T-helper 2 cell treated with Interferon-gamma antibody and Interleukin-4, amounts not matched to agents 5 μg/mL and 100 μg/mL, for 36 hours (primary cell): Measurements from ENCODE around the gene RAD50.
"Not testable (repeated sequence)": the region's sequence is repeated elsewhere in the genome, so short reads cannot be mapped to it uniquely, and the experiment has no call there.

Experiments
- DNase-seq: peaks from one replicate; pipeline ENCODE4 v3.0.0; 2021; ENCODE audit warnings: low spot score
- H3K27ac Mint-ChIP-seq: one replicate; pipeline ENCODE4 v1.8.0; 2021; ENCODE audit warnings: mild to moderate bottlenecking, mixed read lengths
- H3K27me3 Mint-ChIP-seq: one replicate; pipeline ENCODE4 v1.8.0; 2021; ENCODE audit warnings: low read depth, mixed read lengths
- H3K36me3 Mint-ChIP-seq: one replicate; pipeline ENCODE4 v1.8.0; 2021; ENCODE audit warnings: low read depth, mixed read lengths
- H3K4me1 Mint-ChIP-seq: one replicate; pipeline ENCODE4 v1.8.0; 2021; ENCODE audit warnings: low read depth, mixed read lengths
- H3K4me3 Mint-ChIP-seq: one replicate; pipeline ENCODE4 v1.8.0; 2022; ENCODE audit warnings: mild to moderate bottlenecking, moderate library complexity, mixed read lengths
- H3K9me3 Mint-ChIP-seq: one replicate; pipeline ENCODE4 v1.8.0; 2021; ENCODE audit warnings: mixed read lengths

RAD50 gene

GRCh38 chr5:132629230-132629944, 72.6 kb downstream of the RAD50 start:
- no peak for DNase-seq
- no peaks in the 10 kb centered on the region for H3K27me3 Mint-ChIP-seq
- H3K36me3 Mint-ChIP-seq = peaks cover 56% of the 10 kb centered on the region
- peak overlapping the region; percentile 62 for H3K4me3 Mint-ChIP-seq
- no peaks in the 10 kb centered on the region for H3K9me3 Mint-ChIP-seq
- H3K4me1 Mint-ChIP-seq = peaks cover 42% of the 10 kb centered on the region
- peak overlapping the region; percentile 92 for H3K27ac Mint-ChIP-seq

DNA sequence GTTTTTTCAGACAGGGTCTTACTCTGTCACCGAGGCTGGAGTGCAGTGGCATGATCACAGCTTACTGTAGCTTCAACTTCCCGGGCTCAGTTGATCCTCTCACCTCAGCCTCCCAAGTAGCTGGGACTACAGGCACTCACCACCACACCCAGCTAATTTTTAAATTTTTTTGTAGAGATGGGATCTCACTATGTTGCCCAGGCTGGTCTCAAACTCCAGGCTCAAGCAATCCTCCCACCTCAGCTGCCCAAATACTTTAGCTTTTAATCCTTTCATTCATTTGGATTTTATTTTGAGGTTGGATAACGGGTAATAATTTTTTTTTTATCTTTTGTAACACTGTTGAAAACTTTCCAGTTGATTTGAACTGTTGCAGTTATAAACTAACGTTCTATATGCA, 76.8 kb downstream of the RAD50 start:
- H3K27me3 Mint-ChIP-seq, H3K9me3 Mint-ChIP-seq, H3K27ac Mint-ChIP-seq, DNase-seq, H3K4me3 Mint-ChIP-seq: not testable (repeated sequence)
- peaks cover 63% of the 10 kb centered on the region for H3K4me1 Mint-ChIP-seq
- H3K36me3 Mint-ChIP-seq = peaks cover 76% of the 10 kb centered on the region

DNA sequence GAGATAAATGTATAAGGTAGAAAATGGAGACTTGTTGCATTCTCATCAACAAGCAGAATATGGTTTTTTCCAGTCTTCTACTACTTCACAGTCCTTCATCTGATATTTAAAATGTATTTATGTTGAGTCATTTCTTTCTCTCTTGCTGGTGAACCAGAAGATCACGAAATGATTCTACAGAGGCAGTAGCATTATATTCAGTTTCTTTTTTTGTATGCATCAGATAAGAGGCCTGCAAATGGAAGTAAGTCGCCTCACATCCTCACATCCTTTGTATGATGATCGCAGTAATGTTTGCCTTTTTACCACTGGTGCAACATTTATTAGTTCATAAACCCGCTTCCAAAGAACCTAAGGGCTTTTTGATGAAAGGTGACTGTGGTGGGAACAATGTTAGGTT, 79.1 kb downstream of the RAD50 start:
- peak; percentile 61 for DNase-seq
- Mint-ChIP-seq H3K4me1 (peaks cover 63% of the 10 kb centered on the region), H3K4me3 (peak overlapping the region; percentile 72), H3K9me3 (no peaks in the 10 kb centered on the region), H3K27ac (peak overlapping the region; percentile 89), H3K36me3 (peaks cover 74% of the 10 kb centered on the region), H3K27me3 (no peaks in the 10 kb centered on the region)

GRCh38 chr5:132637241-132637640, 80.5 kb downstream of the RAD50 start:
- H3K4me1 Mint-ChIP-seq = peaks cover 69% of the 10 kb centered on the region
- H3K27me3 Mint-ChIP-seq = no peaks in the 10 kb centered on the region
- no peak for DNase-seq
- no peaks in the 10 kb centered on the region for H3K9me3 Mint-ChIP-seq
- peak overlapping the region; percentile 64 for H3K4me3 Mint-ChIP-seq
- H3K27ac Mint-ChIP-seq = peak overlapping the region; percentile 84
- peaks cover 75% of the 10 kb centered on the region for H3K36me3 Mint-ChIP-seq

- Mint-ChIP-seq H3K36me3 (peaks cover 77% of the 10 kb centered on the region), H3K4me1 (peaks cover 74% of the 10 kb centered on the region), H3K9me3 (no peaks in the 10 kb centered on the region), H3K27ac (peak overlapping the region; percentile 66), H3K4me3 (peak overlapping the region; percentile 11), H3K27me3 (no peaks in the 10 kb centered on the region)
- peak; percentile 52 for DNase-seq
Observed at GRCh38 chr5:132639706-132640130, 82.9 kb downstream of the RAD50 start.

DNA sequence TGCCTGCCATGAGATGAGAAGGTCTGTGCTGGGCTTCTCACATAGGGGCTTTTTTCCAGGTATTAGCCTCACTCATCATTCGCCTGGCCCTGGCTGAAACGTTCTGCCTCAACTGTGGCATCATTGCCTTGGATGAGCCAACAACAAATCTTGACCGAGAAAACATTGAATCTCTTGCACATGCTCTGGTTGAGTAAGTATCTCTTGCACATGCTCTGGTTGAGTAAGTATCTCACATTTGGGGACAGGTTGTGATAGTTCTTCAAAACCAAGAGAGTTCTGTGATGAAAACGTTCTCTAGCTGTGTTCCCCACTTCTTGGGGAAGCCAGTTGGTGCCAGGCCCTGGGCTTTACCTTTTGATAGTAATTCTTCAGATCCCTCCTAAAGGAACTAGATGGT, 83.8 kb downstream of the RAD50 start:
- Mint-ChIP-seq H3K4me1 (peaks cover 67% of the 10 kb centered on the region), H3K27me3 (no peaks in the 10 kb centered on the region), H3K36me3 (peaks cover 77% of the 10 kb centered on the region), H3K9me3 (no peaks in the 10 kb centered on the region), H3K27ac (peak overlapping the region; percentile 66), H3K4me3 (peak overlapping the region; percentile 10)
- DNase-seq = no peak

GRCh38 chr5:132641241-132641723, 84.5 kb downstream of the RAD50 start:
- peaks cover 73% of the 10 kb centered on the region for H3K36me3 Mint-ChIP-seq
- H3K4me1 Mint-ChIP-seq = peaks cover 60% of the 10 kb centered on the region
- H3K9me3 Mint-ChIP-seq = no peaks in the 10 kb centered on the region
- peak overlapping the region; percentile 10 for H3K4me3 Mint-ChIP-seq
- peak overlapping the region; percentile 66 for H3K27ac Mint-ChIP-seq
- H3K27me3 Mint-ChIP-seq = no peaks in the 10 kb centered on the region
- peak; percentile 77 for DNase-seq

GRCh38 chr5:132641841-132642240, 85.1 kb downstream of the RAD50 start:
- H3K27me3 Mint-ChIP-seq = no peaks in the 10 kb centered on the region
- H3K4me1 Mint-ChIP-seq = peaks cover 56% of the 10 kb centered on the region
- peaks cover 71% of the 10 kb centered on the region for H3K36me3 Mint-ChIP-seq
- no peaks in the 10 kb centered on the region for H3K9me3 Mint-ChIP-seq
- peak overlapping the region; percentile 54 for H3K27ac Mint-ChIP-seq
- DNase-seq = no peak
- H3K4me3 Mint-ChIP-seq = no peak overlapping the region

DNA sequence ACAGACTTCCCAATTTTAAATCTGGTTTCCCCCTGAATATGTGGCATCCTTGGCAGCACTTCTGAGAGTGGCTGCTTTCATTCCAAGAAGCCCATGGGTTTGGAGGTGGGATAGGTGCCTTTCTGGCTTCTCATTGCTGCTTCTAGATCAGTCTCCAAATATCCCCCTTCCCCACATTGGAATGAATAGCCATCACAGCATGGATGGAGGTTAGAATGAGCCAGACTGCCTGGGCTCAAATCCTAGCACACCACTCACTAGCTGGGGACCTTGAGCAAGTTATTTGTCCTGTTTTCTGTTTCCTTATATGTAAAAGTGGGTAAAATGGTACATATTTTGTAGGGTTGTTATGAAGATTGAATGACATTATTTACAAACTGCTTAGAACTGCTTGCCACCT, 87.4 kb downstream of the RAD50 start:
- no peak for DNase-seq
- Mint-ChIP-seq H3K4me1 (peaks cover 38% of the 10 kb centered on the region), H3K9me3 (peaks cover 11% of the 10 kb centered on the region), H3K4me3 (no peak overlapping the region), H3K36me3 (peaks cover 63% of the 10 kb centered on the region), H3K27ac (no peak overlapping the region), H3K27me3 (no peaks in the 10 kb centered on the region)

DNA sequence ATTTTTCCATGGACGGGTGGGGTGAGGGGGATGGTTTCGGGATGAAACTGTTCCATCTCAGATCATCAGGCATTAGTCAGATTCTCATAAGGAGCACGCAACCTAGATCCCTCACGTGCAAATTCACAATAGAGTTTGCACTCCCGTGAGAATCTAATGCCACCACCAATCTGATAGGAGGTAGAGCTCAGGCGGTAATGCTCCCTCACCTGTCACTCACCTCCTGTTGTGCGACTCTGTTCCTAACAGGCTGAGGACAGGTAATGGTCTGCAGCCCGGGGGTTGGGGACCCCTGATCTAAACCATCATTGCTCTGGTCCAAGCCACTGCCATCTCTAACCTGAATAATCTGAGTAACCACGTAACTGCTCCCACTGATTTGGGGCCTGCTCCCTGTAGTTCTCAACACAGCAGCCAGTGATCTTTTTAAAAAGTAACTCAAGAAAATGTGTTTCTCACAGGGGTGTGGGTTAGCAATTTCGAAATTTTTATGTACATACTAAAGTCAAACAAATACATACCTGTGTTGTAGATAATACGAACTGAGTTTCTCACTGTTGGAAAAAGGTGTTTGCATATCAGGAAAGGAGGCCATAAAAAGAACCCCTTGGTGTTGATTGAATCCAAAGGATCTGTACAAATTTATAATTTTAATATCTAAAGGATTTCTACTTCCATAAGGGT, 89.9 kb downstream of the RAD50 start:
- H3K4me3 Mint-ChIP-seq = no peak overlapping the region
- no peak overlapping the region for H3K27ac Mint-ChIP-seq
- H3K4me1 Mint-ChIP-seq = peaks cover 15% of the 10 kb centered on the region
- DNase-seq = no peak
- peaks cover 11% of the 10 kb centered on the region for H3K9me3 Mint-ChIP-seq
- no peaks in the 10 kb centered on the region for H3K27me3 Mint-ChIP-seq
- H3K36me3 Mint-ChIP-seq = peaks cover 45% of the 10 kb centered on the region

DNA sequence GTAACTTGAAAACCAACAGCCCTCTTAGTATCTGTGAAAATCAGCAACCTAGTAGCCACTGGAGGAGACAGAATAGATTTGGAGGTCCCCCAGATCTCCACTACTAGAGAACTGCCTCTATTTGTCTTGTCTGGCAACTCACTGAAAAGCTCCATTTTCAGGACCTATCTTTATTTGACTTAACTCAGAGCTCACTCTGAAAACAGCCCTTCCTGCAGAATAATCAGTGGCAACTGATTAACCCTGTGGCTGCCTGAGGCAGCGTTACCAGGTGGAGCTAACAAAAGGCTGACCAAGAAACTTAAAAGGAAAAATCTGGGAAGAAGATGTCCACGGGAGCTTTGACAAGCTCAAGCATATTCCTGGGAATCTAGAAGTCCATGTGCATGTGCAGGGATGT, 90.7 kb downstream of the RAD50 start:
- DNase-seq = no peak
- peaks cover 11% of the 10 kb centered on the region for H3K9me3 Mint-ChIP-seq

GRCh38 chr5:132648355-132648754, 91.6 kb downstream of the RAD50 start:
- H3K9me3 Mint-ChIP-seq = peaks cover 11% of the 10 kb centered on the region
- no peak for DNase-seq
- H3K27me3 Mint-ChIP-seq = peaks cover under 1% of the 10 kb centered on the region
- peaks cover 29% of the 10 kb centered on the region for H3K36me3 Mint-ChIP-seq
- no peak overlapping the region for H3K4me3 Mint-ChIP-seq
- H3K4me1 Mint-ChIP-seq = peaks cover 2% of the 10 kb centered on the region
- H3K27ac Mint-ChIP-seq = no peak overlapping the region

More for the DNA sequence above, 90.7 kb downstream of the RAD50 start:
- Mint-ChIP-seq H3K27ac (no peak overlapping the region), H3K4me1 (peaks cover 9% of the 10 kb centered on the region), H3K4me3 (no peak overlapping the region), H3K36me3 (peaks cover 38% of the 10 kb centered on the region), H3K27me3 (no peaks in the 10 kb centered on the region)

DNA sequence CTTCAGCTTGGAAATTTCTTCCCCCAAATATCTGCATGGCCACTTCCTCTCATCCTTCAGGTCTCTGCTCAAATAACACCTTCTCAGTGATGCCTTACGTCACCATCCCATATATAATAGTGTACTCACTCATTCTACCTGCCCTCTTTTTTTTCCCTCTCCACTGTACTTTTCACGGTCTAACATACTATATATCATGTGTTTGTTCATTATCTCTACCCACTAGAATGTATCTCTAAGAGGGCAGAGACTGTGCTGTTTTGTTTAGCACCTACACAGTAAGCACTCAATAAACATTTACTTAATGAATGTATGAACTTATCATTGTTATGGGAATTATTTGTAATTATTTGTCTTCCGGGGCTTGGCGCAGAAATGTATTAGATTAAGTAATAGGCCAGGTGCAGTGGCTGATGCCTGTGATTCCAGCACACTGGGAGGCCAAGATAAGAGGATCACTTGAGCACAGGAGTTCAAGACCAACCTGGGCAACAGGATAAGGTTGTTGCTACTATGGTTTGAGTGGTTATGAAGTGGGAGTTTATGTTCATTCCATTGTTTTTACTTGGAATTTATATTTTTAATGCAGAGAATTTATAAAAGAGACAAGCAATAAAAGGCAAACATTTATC, 95.2 kb downstream of the RAD50 start:
- no peak overlapping the region for H3K4me3 Mint-ChIP-seq
- H3K36me3 Mint-ChIP-seq = peaks cover 11% of the 10 kb centered on the region
- H3K27ac Mint-ChIP-seq = no peak overlapping the region
- H3K27me3 Mint-ChIP-seq = peaks cover 19% of the 10 kb centered on the region
- peaks cover 7% of the 10 kb centered on the region for H3K4me1 Mint-ChIP-seq
- no peak for DNase-seq
- H3K9me3 Mint-ChIP-seq = peaks cover 11% of the 10 kb centered on the region

DNA sequence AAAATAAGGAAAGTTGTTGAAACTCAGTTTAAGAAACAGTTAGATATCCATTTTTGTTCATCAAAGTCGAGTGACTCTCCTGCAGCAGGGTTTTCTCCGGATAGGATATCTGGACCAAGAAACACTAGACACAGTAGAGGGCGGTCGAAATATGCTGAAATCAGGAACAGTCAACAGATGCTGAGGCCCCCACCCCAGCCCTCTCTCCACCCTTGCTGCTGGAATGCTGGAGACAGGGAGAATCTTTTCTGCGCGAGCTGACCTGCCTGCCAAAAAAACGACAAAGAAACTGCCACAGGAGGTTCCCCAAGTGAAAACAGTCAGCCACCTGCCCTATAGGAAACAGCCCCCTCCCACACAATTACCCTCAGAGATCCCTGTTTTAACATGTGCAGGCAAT, 96.9 kb downstream of the RAD50 start:
- Mint-ChIP-seq H3K4me3 (no peak overlapping the region), H3K36me3 (no peaks in the 10 kb centered on the region), H3K27me3 (peaks cover 20% of the 10 kb centered on the region), H3K27ac (no peak overlapping the region), H3K4me1 (peaks cover 22% of the 10 kb centered on the region), H3K9me3 (peaks cover under 1% of the 10 kb centered on the region)
- no peak for DNase-seq
